Ectodermal cell (in vitro differentiated cells): Measurements from ENCODE around the gene CCR5.

Experiments
- H3K27ac ChIP-seq: 2 replicates; pipeline ENCODE4 v1.7.0; 2013; ENCODE audit warnings: mild to moderate bottlenecking, low read depth, low read length; ENCODE audit not compliant: insufficient read depth, poor library complexity, severe bottlenecking
- H3K27me3 ChIP-seq: 2 replicates; pipeline ENCODE4 v1.7.0; 2013; ENCODE audit warnings: mild to moderate bottlenecking, low read length; ENCODE audit not compliant: insufficient read depth, control insufficient read depth, poor library complexity, severe bottlenecking
- H3K36me3 ChIP-seq: one replicate; pipeline ENCODE4 v1.7.0; 2013; ENCODE audit warnings: low read length; ENCODE audit not compliant: control insufficient read depth, insufficient read depth
- H3K4me1 ChIP-seq: one replicate; pipeline ENCODE4 v1.7.0; 2013; ENCODE audit warnings: low read length; ENCODE audit not compliant: control insufficient read depth, insufficient read depth
- H3K4me3 ChIP-seq: 2 replicates; pipeline ENCODE4 v1.7.0; 2013; ENCODE audit warnings: low read depth, low read length, control low read depth; ENCODE audit not compliant: insufficient read depth
- H3K9me3 ChIP-seq: 2 replicates; pipeline ENCODE4 v1.7.0; 2013; ENCODE audit warnings: mild to moderate bottlenecking, low read length, moderate library complexity; ENCODE audit not compliant: control insufficient read depth
- WGBS, 2 experiments: methylation state at CpG; one replicate each; pipeline ENCODE4 v1.1.7; 2013; ENCODE audit warnings: missing lambda C conversion rate in 2 of 2; 5-methylcytosine and 5-hydroxymethylcytosine counted together

Gene CCR5

GRCh38 chr3:46358466-46358865, 12.3 kb upstream of the CCR5 start:
- no peaks in the 10 kb centered on the region for H3K27me3 ChIP-seq
- no peaks in the 10 kb centered on the region for H3K4me1 ChIP-seq
- no peak overlapping the region for H3K27ac ChIP-seq
- no peaks in the 10 kb centered on the region for H3K9me3 ChIP-seq
- WGBS, 2 experiments = 94 to 97% methylated on average over 4 to 6 of the region's 6 CpGs
- H3K36me3 ChIP-seq = no peaks in the 10 kb centered on the region
- no peak overlapping the region for H3K4me3 ChIP-seq

- no peaks in the 10 kb centered on the region for H3K27me3 ChIP-seq
- H3K27ac ChIP-seq = peak overlapping the region; percentile 44
- H3K9me3 ChIP-seq = no peaks in the 10 kb centered on the region
- no peak overlapping the region for H3K4me3 ChIP-seq
- no peaks in the 10 kb centered on the region for H3K4me1 ChIP-seq
- WGBS, 2 experiments = 76 to 78% methylated on average over 11 of the region's 11 CpGs
- H3K36me3 ChIP-seq = no peaks in the 10 kb centered on the region
Observed at GRCh38 chr3:46359733-46360493, 10.8 kb upstream of the CCR5 start.

- Histone ChIP-seq H3K36me3 (no peaks in the 10 kb centered on the region), H3K9me3 (no peaks in the 10 kb centered on the region), H3K4me1 (no peaks in the 10 kb centered on the region), H3K4me3 (no peak overlapping the region), H3K27ac (no peak overlapping the region), H3K27me3 (no peaks in the 10 kb centered on the region)
- WGBS, 2 experiments = 72 to 80% methylated on average over 6 of the region's 6 CpGs
Observed at GRCh38 chr3:46360907-46361306, 9.8 kb upstream of the CCR5 start.

GRCh38 chr3:46361408-46362283, 9.1 kb upstream of the CCR5 start:
- WGBS, 2 experiments = 91 to 97% methylated on average over 8 of the region's 8 CpGs
- H3K4me1 ChIP-seq = no peaks in the 10 kb centered on the region
- no peaks in the 10 kb centered on the region for H3K9me3 ChIP-seq
- H3K36me3 ChIP-seq = no peaks in the 10 kb centered on the region
- H3K4me3 ChIP-seq = no peak overlapping the region
- H3K27ac ChIP-seq = no peak overlapping the region
- H3K27me3 ChIP-seq = no peaks in the 10 kb centered on the region

GRCh38 chr3:46365041-46365440, 5.7 kb upstream of the CCR5 start:
- Histone ChIP-seq H3K9me3 (no peaks in the 10 kb centered on the region), H3K36me3 (no peaks in the 10 kb centered on the region), H3K27me3 (no peaks in the 10 kb centered on the region), H3K4me1 (no peaks in the 10 kb centered on the region), H3K4me3 (no peak overlapping the region), H3K27ac (no peak overlapping the region)
- WGBS, 2 experiments = 93% methylated on average over 3 to 4 of the region's 4 CpGs

- Histone ChIP-seq H3K36me3 (no peaks in the 10 kb centered on the region), H3K27ac (no peak overlapping the region), H3K4me3 (no peak overlapping the region), H3K9me3 (no peaks in the 10 kb centered on the region), H3K27me3 (no peaks in the 10 kb centered on the region), H3K4me1 (no peaks in the 10 kb centered on the region)
- WGBS, 2 experiments = 89 to 94% methylated on average over 4 to 5 of the region's 5 CpGs
Observed at GRCh38 chr3:46365737-46366524, 4.8 kb upstream of the CCR5 start.

GRCh38 chr3:46367811-46368210, 2.9 kb upstream of the CCR5 start:
- 94 to 97% methylated on average over 5 of the region's 5 CpGs for WGBS, 2 experiments
- Histone ChIP-seq H3K36me3 (no peaks in the 10 kb centered on the region), H3K4me1 (no peaks in the 10 kb centered on the region), H3K4me3 (no peak overlapping the region), H3K27me3 (no peaks in the 10 kb centered on the region), H3K9me3 (no peaks in the 10 kb centered on the region), H3K27ac (no peak overlapping the region)

GRCh38 chr3:46368569-46368968, 2.2 kb upstream of the CCR5 start:
- Histone ChIP-seq H3K9me3 (no peaks in the 10 kb centered on the region), H3K27me3 (no peaks in the 10 kb centered on the region), H3K36me3 (no peaks in the 10 kb centered on the region), H3K4me1 (no peaks in the 10 kb centered on the region), H3K4me3 (no peak overlapping the region), H3K27ac (no peak overlapping the region)
- WGBS, 2 experiments = 59 to 66% methylated on average over 7 of the region's 7 CpGs

GRCh38 chr3:46369151-46369550, 1.6 kb upstream of the CCR5 start:
- no peaks in the 10 kb centered on the region for H3K4me1 ChIP-seq
- WGBS, 2 experiments = 93 to 98% methylated on average over 4 of the region's 4 CpGs
- no peak overlapping the region for H3K4me3 ChIP-seq
- no peaks in the 10 kb centered on the region for H3K36me3 ChIP-seq
- H3K9me3 ChIP-seq = no peaks in the 10 kb centered on the region
- H3K27ac ChIP-seq = no peak overlapping the region
- H3K27me3 ChIP-seq = no peaks in the 10 kb centered on the region

- no peak overlapping the region for H3K27ac ChIP-seq
- no peaks in the 10 kb centered on the region for H3K4me1 ChIP-seq
- WGBS, 2 experiments = 88 to 92% methylated on average over 5 to 6 of the region's 6 CpGs
- no peaks in the 10 kb centered on the region for H3K9me3 ChIP-seq
- no peaks in the 10 kb centered on the region for H3K27me3 ChIP-seq
- H3K36me3 ChIP-seq = no peaks in the 10 kb centered on the region
- H3K4me3 ChIP-seq = no peak overlapping the region
Observed at GRCh38 chr3:46369675-46370132, 1.0 kb upstream of the CCR5 start.
